GM21717 (cell line): ENCODE measurements around the gene KDM3B.
"Not testable (repeated sequence)": the region's sequence is repeated elsewhere in the genome, so short reads cannot be mapped to it uniquely, and the experiment has no call there.

Experiments used
- ATAC-seq: cut with Tn5 transposase; IDR thresholded peaks from one replicate; pipeline ENCODE4 v1.9.1; 2021; ENCODE audit warnings: mild to moderate bottlenecking, moderate library complexity; ENCODE audit not compliant: unreplicated experiment

Gene KDM3B

GRCh38 chr5:138466125-138466899, 113.8 kb downstream of the KDM3B start:
- no peak for ATAC-seq

DNA sequence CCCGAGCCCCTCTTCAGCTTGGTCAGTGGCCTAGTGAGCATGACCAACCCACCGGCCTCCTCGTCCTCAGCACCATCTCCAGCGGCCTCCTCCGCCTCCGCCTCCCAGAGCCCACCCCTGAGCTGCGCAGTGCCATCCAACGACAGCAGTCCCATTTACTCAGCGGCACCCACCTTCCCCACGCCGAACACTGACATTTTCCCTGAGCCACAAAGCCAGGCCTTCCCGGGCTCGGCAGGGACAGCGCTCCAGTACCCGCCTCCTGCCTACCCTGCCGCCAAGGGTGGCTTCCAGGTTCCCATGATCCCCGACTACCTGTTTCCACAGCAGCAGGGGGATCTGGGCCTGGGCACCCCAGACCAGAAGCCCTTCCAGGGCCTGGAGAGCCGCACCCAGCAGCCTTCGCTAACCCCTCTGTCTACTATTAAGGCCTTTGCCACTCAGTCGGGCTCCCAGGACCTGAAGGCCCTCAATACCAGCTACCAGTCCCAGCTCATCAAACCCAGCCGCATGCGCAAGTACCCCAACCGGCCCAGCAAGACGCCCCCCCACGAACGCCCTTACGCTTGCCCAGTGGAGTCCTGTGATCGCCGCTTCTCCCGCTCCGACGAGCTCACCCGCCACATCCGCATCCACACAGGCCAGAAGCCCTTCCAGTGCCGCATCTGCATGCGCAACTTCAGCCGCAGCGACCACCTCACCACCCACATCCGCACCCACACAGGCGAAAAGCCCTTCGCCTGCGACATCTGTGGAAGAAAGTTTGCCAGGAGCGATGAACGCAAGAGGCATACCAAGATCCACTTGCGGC, 114.6 kb downstream of the KDM3B start:
- no peak for ATAC-seq

- no peak for ATAC-seq
Measured at GRCh38 chr5:138467711-138468132, 115.2 kb downstream of the KDM3B start.

DNA sequence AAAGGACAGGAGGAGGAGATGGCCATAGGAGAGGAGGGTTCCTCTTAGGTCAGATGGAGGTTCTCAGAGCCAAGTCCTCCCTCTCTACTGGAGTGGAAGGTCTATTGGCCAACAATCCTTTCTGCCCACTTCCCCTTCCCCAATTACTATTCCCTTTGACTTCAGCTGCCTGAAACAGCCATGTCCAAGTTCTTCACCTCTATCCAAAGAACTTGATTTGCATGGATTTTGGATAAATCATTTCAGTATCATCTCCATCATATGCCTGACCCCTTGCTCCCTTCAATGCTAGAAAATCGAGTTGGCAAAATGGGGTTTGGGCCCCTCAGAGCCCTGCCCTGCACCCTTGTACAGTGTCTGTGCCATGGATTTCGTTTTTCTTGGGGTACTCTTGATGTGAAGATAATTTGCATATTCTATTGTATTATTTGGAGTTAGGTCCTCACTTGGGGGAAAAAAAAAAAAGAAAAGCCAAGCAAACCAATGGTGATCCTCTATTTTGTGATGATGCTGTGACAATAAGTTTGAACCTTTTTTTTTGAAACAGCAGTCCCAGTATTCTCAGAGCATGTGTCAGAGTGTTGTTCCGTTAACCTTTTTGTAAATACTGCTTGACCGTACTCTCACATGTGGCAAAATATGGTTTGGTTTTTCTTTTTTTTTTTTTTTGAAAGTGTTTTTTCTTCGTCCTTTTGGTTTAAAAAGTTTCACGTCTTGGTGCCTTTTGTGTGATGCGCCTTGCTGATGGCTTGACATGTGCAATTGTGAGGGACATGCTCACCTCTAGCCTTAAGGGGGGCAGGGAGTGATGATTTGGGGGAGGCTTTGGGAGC, 115.9 kb downstream of the KDM3B start:
- ATAC-seq: no peak

GRCh38 chr5:138468966-138469539, 116.6 kb downstream of the KDM3B start:
- no peak for ATAC-seq

GRCh38 chr5:138469540-138470321, 117.2 kb downstream of the KDM3B start:
- ATAC-seq: no peak

DNA sequence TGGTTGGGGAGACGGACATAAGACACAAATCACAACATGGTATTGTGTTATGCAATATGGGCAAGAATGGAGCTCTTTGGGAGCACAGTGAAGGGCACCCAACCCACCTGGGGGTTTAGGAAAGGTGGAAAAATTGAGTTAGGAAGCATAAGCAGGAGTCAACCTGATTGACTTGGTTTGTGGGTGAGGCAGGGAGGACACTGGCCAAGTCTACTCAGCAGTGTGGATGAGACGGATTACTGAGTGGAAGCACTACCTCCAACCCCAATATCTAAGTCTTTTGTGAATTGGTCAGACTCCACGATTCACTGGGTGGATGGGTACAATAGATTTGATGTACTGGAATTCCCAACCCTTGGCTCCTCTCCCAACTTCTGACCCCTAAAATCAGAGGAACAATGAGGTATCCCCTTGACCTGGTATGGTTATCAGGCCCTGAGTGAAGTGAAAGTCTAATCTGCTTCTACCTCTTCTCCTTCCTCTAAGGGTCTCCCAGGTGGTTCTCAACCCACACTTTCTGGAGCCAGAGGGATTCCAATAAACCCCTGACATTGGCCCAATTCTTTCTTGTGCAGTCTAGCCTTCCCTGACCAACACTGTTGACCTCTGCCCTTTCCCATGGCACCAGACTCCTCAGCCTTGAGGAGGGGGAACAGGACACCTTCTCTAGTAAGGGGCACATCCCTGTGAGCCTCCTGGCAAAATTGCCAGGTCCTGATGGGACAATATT, 118.0 kb downstream of the KDM3B start:
- ATAC-seq: no peak

- no peak for ATAC-seq
Measured at GRCh38 chr5:138471052-138471361, 118.5 kb downstream of the KDM3B start.

DNA sequence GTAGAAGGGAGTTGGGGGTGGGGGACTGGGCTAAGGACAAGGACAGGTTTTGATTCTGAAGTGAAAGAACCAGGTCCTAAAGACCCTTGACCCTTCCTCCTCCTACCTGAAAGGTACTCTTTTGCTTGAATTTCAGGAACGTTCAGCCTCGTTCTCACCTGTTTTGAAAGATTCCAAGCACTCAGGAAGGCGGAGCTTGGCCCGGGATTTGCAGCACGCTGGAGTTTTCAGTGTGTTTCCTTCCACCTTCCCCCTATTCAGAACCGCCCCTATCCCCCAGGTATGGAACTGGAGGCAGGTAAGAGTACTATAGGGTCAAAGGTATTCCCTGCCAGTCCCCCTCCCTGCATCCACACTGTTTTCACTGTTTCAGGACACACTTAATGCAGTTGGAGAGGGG, 119.9 kb downstream of the KDM3B start:
- ATAC-seq: no peak

DNA sequence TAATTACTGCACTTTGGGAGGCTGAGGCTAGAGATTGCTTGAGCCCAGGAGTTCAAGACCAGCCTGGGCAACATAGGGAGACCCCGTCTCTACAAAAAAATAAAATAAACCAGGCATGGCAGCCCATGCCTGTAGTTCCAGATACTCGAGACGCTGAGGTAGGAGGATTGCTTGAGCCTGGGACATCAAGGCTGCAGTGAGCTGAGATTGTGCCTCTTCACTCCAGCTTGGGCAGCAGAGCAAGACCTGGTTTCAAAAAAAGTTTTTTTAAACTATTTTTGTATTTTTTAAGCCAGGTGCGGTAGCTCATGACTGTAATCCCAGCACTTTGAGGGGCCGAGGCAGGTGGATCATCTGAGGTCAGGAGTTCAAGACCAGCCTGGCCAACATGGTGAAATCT, 120.7 kb downstream of the KDM3B start:
- ATAC-seq: not testable (repeated sequence)

DNA sequence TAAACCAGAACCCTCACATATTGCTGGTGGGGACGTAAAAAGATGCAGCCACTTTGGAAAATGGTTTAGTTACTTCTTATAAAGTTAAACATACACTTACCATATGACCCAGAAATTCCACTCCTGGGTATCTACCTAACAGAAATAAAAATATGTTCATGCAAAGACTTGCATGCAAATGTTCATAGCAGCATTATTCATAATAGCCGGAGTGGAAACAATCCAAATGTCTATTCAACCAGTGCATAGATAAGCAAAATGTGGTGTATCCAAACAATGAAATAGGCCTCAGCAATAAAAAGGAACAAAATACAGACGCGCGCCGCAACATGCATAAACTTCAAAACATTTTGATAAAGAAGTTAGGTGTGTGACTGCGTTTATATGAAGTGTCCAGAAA, 124.4 kb downstream of the KDM3B start:
- no peak for ATAC-seq

- ATAC-seq: no peak
Measured at GRCh38 chr5:138482638-138483037, 130.2 kb downstream of the KDM3B start.
